22Rv1 (cell line): ENCODE measurements around the gene DPEP2.

Source experiments
- ZFX ChIP-seq: fragments of 450-650 bp; IDR thresholded peaks from 2 replicates; pipeline ENCODE4 v1.6.1; 2017; ENCODE audit warnings: antibody characterized with exemption, borderline replicate concordance
- TF ChIP-seq, protein P1 (sequence below): fragments of 450-650 bp; IDR thresholded peaks from 2 replicates; pipeline ENCODE4 v1.5.1; 2017; ENCODE audit warnings: mild to moderate bottlenecking

DNA sequence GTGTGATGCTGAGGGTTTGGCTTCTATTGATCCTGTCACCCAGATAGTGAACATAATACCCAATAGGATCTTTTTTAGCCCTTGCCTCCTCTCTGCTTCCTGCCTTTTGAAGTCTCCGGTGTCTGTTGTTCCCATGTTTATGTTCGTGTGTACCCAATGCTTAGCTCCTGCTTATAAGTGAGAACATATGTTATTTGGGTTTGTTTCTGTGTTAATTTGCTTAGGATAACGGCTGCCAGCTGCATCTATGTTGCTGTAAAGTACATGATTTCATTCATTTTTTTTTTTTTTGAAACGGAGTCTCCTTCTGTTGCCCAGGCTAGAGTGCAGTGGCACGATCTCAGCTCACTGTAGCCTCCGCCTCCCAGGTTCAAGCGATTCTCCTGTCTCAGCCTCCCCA lies 46.8 kb upstream of the DPEP2 start:
- TF ChIP-seq, protein P1, sequence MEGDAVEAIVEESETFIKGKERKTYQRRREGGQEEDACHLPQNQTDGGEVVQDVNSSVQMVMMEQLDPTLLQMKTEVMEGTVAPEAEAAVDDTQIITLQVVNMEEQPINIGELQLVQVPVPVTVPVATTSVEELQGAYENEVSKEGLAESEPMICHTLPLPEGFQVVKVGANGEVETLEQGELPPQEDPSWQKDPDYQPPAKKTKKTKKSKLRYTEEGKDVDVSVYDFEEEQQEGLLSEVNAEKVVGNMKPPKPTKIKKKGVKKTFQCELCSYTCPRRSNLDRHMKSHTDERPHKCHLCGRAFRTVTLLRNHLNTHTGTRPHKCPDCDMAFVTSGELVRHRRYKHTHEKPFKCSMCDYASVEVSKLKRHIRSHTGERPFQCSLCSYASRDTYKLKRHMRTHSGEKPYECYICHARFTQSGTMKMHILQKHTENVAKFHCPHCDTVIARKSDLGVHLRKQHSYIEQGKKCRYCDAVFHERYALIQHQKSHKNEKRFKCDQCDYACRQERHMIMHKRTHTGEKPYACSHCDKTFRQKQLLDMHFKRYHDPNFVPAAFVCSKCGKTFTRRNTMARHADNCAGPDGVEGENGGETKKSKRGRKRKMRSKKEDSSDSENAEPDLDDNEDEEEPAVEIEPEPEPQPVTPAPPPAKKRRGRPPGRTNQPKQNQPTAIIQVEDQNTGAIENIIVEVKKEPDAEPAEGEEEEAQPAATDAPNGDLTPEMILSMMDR: no peak
- no peak for TF ChIP-seq ZFX
